ENCODE measurements around the gene RPS27.

The RPS27 gene

GRCh38 chr1:153990468-153991150 is at the start of gene RPS27:
Gene RPS27, plus strand, starts transcription at chr1:153990762. Its CDS starts 35 bp downstream, at chr1:153990797.
- H3K4me1 Mint-ChIP-seq (ENCODE audit: low read depth): peaks cover 40% of the 10 kb centered on the region
- H3K27me3 Mint-ChIP-seq (ENCODE audit: low read depth): peaks cover 2% of the 10 kb centered on the region
- peaks cover 33% of the 10 kb centered on the region for H3K36me3 Mint-ChIP-seq (ENCODE audit: low read depth)
- H3K9me3 Mint-ChIP-seq: peaks cover 3% of the 10 kb centered on the region
- peak within 1 kb of the TSS; percentile 97 for H3K27ac Mint-ChIP-seq
- H3K4me3 Mint-ChIP-seq: peak within 1 kb of the TSS; percentile 91

DNA sequence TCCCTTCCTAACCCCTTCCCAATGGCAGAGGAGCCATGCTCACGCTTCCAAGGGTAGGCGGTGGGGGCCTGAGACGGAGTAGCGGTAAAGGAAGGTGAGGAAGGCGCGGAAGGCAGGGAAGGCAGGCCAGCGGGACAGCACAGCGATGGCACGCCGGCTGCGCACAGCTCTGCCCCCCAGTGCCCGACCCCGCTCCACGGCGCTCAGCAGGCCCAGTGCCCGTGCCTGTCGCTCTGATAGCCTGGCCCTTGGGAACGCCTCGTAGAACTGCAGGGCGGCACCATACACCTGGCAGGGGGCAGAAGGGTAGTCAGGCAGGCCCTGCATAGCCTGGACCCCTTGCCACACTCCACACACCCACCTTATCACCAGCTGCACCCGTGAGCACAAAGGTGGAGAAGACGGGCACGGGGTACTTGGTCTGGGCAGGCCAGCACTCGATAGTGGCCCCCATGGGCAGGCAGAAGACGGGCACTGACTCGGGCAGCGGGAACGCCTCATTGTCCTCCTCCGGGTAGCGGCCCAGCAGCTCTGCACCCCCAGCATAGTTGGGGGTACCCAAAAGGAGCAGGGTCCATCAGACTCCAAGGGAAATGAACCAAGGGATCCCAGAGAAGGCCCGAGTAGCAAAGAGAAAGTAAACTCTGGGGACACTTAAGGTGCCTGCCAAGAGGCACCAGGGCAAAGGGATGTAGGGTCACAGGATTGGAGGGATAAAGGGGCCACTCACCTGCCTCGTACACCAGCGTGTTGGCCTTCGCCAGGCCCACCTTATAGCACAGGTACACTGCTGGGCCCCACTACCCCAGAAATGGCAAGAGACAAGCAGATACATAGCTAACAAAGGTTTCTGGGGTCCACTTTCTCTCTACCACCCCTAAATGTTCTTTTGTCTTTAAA is 48.5 kb upstream of the RPS27 start:
- no peaks in the 10 kb centered on the region for H3K27me3 Mint-ChIP-seq (ENCODE audit: low read depth)
- H3K36me3 Mint-ChIP-seq (ENCODE audit: low read depth): peaks cover 54% of the 10 kb centered on the region
- H3K4me3 Mint-ChIP-seq: no peak overlapping the region
- no peak overlapping the region for H3K27ac Mint-ChIP-seq
- H3K9me3 Mint-ChIP-seq: no peaks in the 10 kb centered on the region
- H3K4me1 Mint-ChIP-seq (ENCODE audit: low read depth): peaks cover 28% of the 10 kb centered on the region

DNA sequence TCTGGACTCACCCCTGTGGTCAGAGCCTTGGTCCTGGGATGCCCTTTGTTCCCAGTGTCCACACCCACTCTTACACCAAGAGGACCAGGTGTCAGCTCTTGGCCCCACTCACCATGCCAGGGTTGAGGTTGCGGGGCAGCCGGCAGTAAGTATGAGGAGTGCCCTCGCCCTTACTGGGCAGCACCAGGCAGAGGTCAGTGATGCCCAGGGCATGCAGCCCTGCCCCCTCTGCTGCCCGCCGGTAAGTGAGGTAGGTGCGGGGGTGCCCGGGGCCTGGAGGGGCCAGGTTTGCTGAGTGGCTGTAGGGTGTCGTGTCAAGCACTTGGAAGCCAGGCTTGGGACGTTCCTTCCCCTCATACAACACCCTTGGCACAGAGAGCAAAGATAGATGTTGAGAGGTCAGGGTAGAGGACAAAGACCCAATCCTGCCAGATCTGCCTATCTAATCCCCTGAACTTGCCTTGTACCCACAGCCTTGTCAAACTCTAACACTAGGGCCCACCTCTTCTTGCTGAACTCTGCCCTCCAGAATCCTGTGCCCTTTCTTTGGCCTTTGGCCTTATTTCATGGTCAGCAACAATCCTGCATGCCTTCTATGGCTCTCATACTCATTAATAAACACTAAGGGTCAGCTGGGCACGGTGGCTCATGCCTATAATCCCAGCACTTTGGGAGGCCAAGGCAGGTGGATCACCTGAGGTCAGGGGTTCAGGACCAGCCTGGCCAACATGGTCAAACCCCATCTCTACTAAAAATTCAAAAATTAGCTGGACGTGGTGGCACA is 47.6 kb upstream of the RPS27 start:
- Mint-ChIP-seq H3K4me3 (no peak overlapping the region), H3K4me1 (ENCODE audit: low read depth) (peaks cover 28% of the 10 kb centered on the region)

DNA sequence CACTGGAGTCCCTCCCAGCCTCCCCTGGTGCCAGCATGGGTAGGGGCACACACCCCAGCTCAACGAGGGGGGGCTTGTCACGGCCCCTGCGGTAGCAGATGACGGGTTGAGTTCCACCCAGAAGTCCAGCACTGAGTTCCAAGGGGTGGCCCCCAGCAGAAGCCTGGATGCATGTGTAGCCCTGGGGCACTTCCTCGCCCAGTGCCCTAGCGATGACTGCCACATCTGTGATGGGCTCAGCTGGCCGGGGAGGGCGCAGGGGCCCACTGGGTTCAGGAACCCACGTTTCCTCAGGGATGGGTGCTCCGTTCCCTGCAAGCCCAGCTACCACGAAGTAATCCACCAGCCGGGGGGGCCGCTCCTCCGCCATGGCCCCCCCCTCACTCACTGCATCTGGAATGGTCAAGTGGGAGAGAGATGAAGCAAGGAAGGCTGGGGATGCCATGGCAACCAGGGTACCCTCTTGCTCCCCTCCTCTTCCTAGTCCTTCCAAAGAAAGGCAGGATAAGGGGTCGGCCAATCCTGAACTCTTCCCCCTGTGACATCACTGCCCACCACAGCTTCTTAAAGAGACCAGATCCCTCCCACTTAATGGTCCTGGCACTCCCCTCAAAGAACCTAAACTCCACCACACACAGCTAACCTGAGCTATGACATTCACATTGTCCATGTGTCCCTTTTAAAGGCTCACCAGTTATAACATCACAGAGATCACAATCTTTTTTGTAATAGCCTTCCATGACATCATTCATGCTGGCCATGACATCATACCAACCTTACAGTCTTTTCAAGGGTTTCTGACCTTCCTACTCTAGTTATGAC is 46.3 kb upstream of the RPS27 start:
- Mint-ChIP-seq H3K27ac (peak overlapping the region; percentile 98), H3K36me3 (ENCODE audit: low read depth) (peaks cover 48% of the 10 kb centered on the region), H3K4me1 (ENCODE audit: low read depth) (peaks cover 27% of the 10 kb centered on the region), H3K4me3 (peak overlapping the region; percentile 94), H3K9me3 (no peaks in the 10 kb centered on the region), H3K27me3 (ENCODE audit: low read depth) (no peaks in the 10 kb centered on the region)

More for the DNA sequence above, 47.6 kb upstream of the RPS27 start:
- Mint-ChIP-seq H3K27ac (peak overlapping the region; percentile 49), H3K27me3 (ENCODE audit: low read depth) (no peaks in the 10 kb centered on the region), H3K9me3 (no peaks in the 10 kb centered on the region), H3K36me3 (ENCODE audit: low read depth) (peaks cover 47% of the 10 kb centered on the region)

DNA sequence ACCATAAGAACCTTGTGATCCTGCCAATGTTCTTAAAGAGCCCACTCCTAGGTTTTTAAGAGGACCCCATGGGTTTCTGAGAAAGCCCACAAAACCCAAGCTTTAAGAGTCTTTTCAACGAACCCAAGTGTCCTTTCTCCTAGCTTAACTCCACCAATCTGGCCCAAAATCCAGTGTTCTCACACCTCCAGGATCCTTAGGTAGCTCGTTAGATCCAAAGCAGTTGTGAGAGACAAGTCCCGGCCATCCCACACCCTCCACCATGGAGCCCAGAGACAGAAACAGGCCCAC is 45.8 kb upstream of the RPS27 start:
- Mint-ChIP-seq H3K4me1 (ENCODE audit: low read depth) (peaks cover 26% of the 10 kb centered on the region), H3K27ac (peak overlapping the region; percentile 98), H3K4me3 (peak overlapping the region; percentile 94), H3K9me3 (no peaks in the 10 kb centered on the region), H3K36me3 (ENCODE audit: low read depth) (peaks cover 45% of the 10 kb centered on the region), H3K27me3 (ENCODE audit: low read depth) (no peaks in the 10 kb centered on the region)

- peak overlapping the region; percentile 98 for H3K27ac Mint-ChIP-seq
- H3K36me3 Mint-ChIP-seq (ENCODE audit: low read depth): peaks cover 45% of the 10 kb centered on the region
- no peaks in the 10 kb centered on the region for H3K27me3 Mint-ChIP-seq (ENCODE audit: low read depth)
- H3K9me3 Mint-ChIP-seq: no peaks in the 10 kb centered on the region
- peak overlapping the region; percentile 94 for H3K4me3 Mint-ChIP-seq
- peaks cover 26% of the 10 kb centered on the region for H3K4me1 Mint-ChIP-seq (ENCODE audit: low read depth)
Measured at GRCh38 chr1:153945131-153945794, 45.3 kb upstream of the RPS27 start.

DNA sequence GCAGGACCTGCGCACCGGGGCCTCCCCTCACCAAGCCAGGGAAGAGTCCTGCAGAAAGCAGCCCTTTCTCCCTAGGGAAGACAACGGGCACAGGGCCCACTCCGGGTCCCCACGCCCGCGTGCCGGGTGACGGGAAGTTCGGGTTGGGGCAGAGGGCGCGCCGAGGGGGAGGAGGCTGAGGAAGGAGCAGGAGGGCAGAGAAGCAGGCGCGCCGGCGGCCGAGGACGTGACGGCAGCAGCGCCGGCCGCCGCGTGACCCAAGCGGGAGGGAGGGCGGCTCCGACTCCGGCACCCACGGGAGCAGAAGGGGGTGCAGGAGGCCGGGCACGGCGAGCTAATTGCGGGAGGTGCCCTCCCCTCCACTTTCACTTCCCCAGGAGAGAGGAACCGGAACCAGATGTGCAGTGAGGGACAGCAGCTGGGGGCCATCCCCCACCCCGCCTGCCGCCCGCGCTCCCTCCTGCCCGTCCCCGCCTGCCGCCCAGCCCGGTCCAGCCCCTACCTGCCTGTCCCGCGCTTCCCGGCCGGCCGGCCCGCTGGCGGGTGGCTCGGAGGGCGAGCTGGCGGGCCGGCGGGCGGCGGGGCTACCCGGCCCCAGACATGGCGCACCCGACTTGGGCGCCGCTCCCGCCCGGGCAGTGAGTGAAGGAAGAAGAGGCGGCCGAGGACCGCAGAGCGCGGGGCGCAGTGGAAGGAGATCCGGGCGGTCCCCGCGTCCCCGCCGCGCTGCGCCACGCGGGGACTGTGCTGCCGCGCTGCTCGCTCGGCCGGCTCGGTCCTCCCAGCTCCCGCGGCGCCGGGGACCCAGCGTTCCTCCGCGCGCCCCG is 44.6 kb upstream of the RPS27 start:
- no peaks in the 10 kb centered on the region for H3K27me3 Mint-ChIP-seq (ENCODE audit: low read depth)
- H3K4me1 Mint-ChIP-seq (ENCODE audit: low read depth): peaks cover 26% of the 10 kb centered on the region
- peak overlapping the region; percentile 94 for H3K4me3 Mint-ChIP-seq
- no peaks in the 10 kb centered on the region for H3K9me3 Mint-ChIP-seq
- peaks cover 48% of the 10 kb centered on the region for H3K36me3 Mint-ChIP-seq (ENCODE audit: low read depth)
- H3K27ac Mint-ChIP-seq: peak overlapping the region; percentile 98

- Mint-ChIP-seq H3K27ac (peak within 1 kb of the TSS; percentile 98), H3K27me3 (ENCODE audit: low read depth) (no peaks in the 10 kb centered on the region)
Measured at GRCh38 chr1:153946622-153947241, 43.8 kb upstream of the RPS27 start, which contains the start of gene DENND4B. Gene DENND4B, minus strand, starts transcription at chr1:153946718. Its CDS starts 2,344 bp downstream, at chr1:153944374.

DNA sequence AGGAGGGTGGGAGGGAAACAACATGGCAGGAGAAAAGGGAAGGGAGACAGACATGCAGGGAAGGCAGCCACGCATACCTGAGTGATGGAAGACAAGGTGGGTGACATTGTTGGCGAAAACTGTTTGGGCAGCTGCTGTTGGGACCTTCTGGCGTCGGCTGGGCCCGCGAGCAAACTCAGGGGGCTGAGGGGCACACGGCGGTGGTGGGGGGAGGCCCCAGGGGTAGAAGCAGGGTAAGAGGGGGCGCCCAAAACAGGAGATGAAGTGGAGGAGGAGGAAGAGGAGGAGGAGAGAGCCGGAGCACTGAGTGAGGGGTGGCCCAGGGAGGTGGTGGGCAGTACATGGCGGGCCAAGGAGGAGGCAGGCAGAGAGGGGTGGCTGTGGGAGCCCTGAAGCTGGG is 39.4 kb upstream of the RPS27 start:
- Mint-ChIP-seq H3K4me1 (ENCODE audit: low read depth) (peaks cover 21% of the 10 kb centered on the region), H3K4me3 (no peak overlapping the region), H3K27ac (no peak overlapping the region), H3K9me3 (no peaks in the 10 kb centered on the region), H3K27me3 (ENCODE audit: low read depth) (no peaks in the 10 kb centered on the region), H3K36me3 (ENCODE audit: low read depth) (peaks cover 45% of the 10 kb centered on the region)

More at GRCh38 chr1:153946622-153947241, 43.8 kb upstream of the RPS27 start, which contains the start of gene DENND4B:
- peak within 1 kb of the TSS; percentile 94 for H3K4me3 Mint-ChIP-seq
- no peaks in the 10 kb centered on the region for H3K9me3 Mint-ChIP-seq
- H3K36me3 Mint-ChIP-seq (ENCODE audit: low read depth): peaks cover 50% of the 10 kb centered on the region
- peaks cover 27% of the 10 kb centered on the region for H3K4me1 Mint-ChIP-seq (ENCODE audit: low read depth)

DNA sequence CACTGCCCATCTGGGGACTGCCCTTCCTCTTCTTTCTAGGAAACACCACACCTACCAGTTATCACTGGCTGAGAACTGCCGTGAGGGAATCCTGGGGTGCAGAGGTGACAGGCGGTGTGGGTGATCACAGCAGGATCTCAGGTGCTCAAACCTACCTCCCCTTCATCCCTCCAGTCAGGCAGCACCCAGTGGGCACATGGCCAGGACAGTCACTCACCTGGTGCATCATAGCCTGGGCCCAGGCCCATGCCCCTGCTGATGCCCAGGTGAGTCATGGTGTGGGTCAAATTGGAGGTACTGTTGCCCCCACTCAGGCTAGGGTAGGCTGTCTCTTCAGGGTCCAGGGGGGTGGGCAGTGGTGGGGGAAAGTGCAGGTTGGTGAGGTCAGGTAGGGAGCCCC is 38.8 kb upstream of the RPS27 start:
- Mint-ChIP-seq H3K27me3 (ENCODE audit: low read depth) (no peaks in the 10 kb centered on the region), H3K4me1 (ENCODE audit: low read depth) (peaks cover 27% of the 10 kb centered on the region), H3K4me3 (no peak overlapping the region), H3K27ac (peak overlapping the region; percentile 41), H3K36me3 (ENCODE audit: low read depth) (peaks cover 45% of the 10 kb centered on the region), H3K9me3 (no peaks in the 10 kb centered on the region)

GRCh38 chr1:153953859-153954365 is 36.6 kb upstream of the RPS27 start:
- Mint-ChIP-seq H3K27ac (peak overlapping the region; percentile 72), H3K4me3 (peak overlapping the region; percentile 16), H3K27me3 (ENCODE audit: low read depth) (no peaks in the 10 kb centered on the region), H3K36me3 (ENCODE audit: low read depth) (peaks cover 41% of the 10 kb centered on the region), H3K9me3 (no peaks in the 10 kb centered on the region), H3K4me1 (ENCODE audit: low read depth) (peaks cover 33% of the 10 kb centered on the region)

GRCh38 chr1:153954826-153955225 is 35.7 kb upstream of the RPS27 start:
- H3K4me1 Mint-ChIP-seq (ENCODE audit: low read depth): peaks cover 36% of the 10 kb centered on the region
- no peak overlapping the region for H3K4me3 Mint-ChIP-seq
- no peaks in the 10 kb centered on the region for H3K9me3 Mint-ChIP-seq
- no peaks in the 10 kb centered on the region for H3K27me3 Mint-ChIP-seq (ENCODE audit: low read depth)
- H3K36me3 Mint-ChIP-seq (ENCODE audit: low read depth): peaks cover 38% of the 10 kb centered on the region
- no peak overlapping the region for H3K27ac Mint-ChIP-seq
